SU-DHL-6 (cell line): ENCODE measurements around the gene WDR86.

Source experiments
- H2AFZ ChIP-seq: fragments of 200-600 bp; sonication (generic); 2 replicates; pipeline ENCODE4 v1.6.1; 2014; ENCODE audit warnings: low read depth, mild to moderate bottlenecking, moderate library complexity, mixed read lengths, antibody characterized with exemption, low read length; ENCODE audit not compliant: severe bottlenecking
- H3F3A ChIP-seq: fragments of 200-600 bp; shearing (Covaris generic); 2 replicates; pipeline ENCODE4 v1.6.0; 2016; ENCODE audit warnings: antibody characterized with exemption, mild to moderate bottlenecking; ENCODE audit not compliant: insufficient read depth
- H3K27ac ChIP-seq: fragments of 200-600 bp; sonication (generic); 2 replicates; pipeline ENCODE4 v1.5.1; 2016; ENCODE audit warnings: low read depth, mild to moderate bottlenecking, low read length, moderate library complexity, mixed read lengths
- H3K27me3 ChIP-seq: fragments of 200-600 bp; sonication (generic), shearing (Covaris generic); 2 replicates; pipeline ENCODE4 v1.6.0; 2014; ENCODE audit warnings: mild to moderate bottlenecking, low read length
- H3K36me3 ChIP-seq: fragments of 200-600 bp; sonication (generic); 2 replicates; pipeline ENCODE4 v1.6.1; 2014; ENCODE audit warnings: mild to moderate bottlenecking, low read length, mixed read lengths
- H3K4me2 ChIP-seq: fragments of 300-600, 200-600 bp; shearing (Covaris generic), sonication (generic); 2 replicates; pipeline ENCODE4 v1.6.0; 2014; ENCODE audit warnings: low read length, low read depth, mild to moderate bottlenecking; ENCODE audit not compliant: poor library complexity, severe bottlenecking
- H3K4me3 ChIP-seq: fragments of 200-600 bp; sonication (generic); 2 replicates; pipeline ENCODE4 v1.5.1; 2014; ENCODE audit warnings: antibody characterized with exemption, low read length, mild to moderate bottlenecking, mixed read lengths; ENCODE audit not compliant: insufficient read depth, poor library complexity, severe bottlenecking
- H3K79me2 ChIP-seq: fragments of 200-600 bp; sonication (generic); 2 replicates; pipeline ENCODE4 v1.6.1; 2014; ENCODE audit warnings: mild to moderate bottlenecking, low read length, moderate library complexity; ENCODE audit not compliant: insufficient read depth
- H3K9ac ChIP-seq: fragments of 200-600 bp; sonication (generic); 2 replicates; pipeline ENCODE4 v1.7.0; 2014; ENCODE audit warnings: mild to moderate bottlenecking, low read length
- H3K9me2 ChIP-seq: fragments of 200-600 bp; sonication (generic); replicated peaks from 2 replicates; pipeline ENCODE4 v1.6.1; 2014; ENCODE audit warnings: low read length; ENCODE audit not compliant: insufficient read depth
- H3K9me3 ChIP-seq: fragments of 200-600 bp; sonication (generic); 2 replicates; pipeline ENCODE4 v1.6.1; 2014; ENCODE audit warnings: low read length, mixed read lengths; ENCODE audit not compliant: insufficient read depth
- H4K20me1 ChIP-seq: fragments of 200-600 bp; sonication (generic); 2 replicates; pipeline ENCODE4 v1.6.1; 2014; ENCODE audit warnings: low read depth, mild to moderate bottlenecking, antibody characterized with exemption, low read length, moderate library complexity, mixed read lengths
- CTCF ChIP-seq: fragments of 200-600 bp; sonication (generic); IDR thresholded peaks from one replicate; pipeline ENCODE4 v1.5.1; 2017; ENCODE audit warnings: antibody characterized with exemption, mild to moderate bottlenecking, low read length, moderate library complexity; ENCODE audit not compliant: insufficient read depth, poor library complexity, severe bottlenecking
- EZH2phosphoT487 ChIP-seq: fragments of 200-600 bp; sonication (generic), shearing (Covaris generic); conservative IDR thresholded peaks from 2 replicates; pipeline ENCODE4 v1.6.1; 2018; ENCODE audit warnings: mild to moderate bottlenecking, antibody characterized with exemption, low read length, moderate library complexity, mixed read lengths

The WDR86 gene

GRCh38 chr7:151389096-151389767 is 20.6 kb downstream of the WDR86 start:
- Histone ChIP-seq H3K79me2 (no peaks in the 10 kb centered on the region), H3K36me3 (no peaks in the 10 kb centered on the region), H3K4me3 (no peak overlapping the region), H3K27me3 (no peaks in the 10 kb centered on the region), H3K9me2 (no peaks in the 10 kb centered on the region), H2AFZ (no peak overlapping the region), H3F3A (no peaks in the 10 kb centered on the region), H3K4me2 (no peak overlapping the region), H4K20me1 (no peaks in the 10 kb centered on the region), H3K27ac (no peak overlapping the region), H3K9me3 (no peaks in the 10 kb centered on the region), H3K9ac (no peak overlapping the region)
- TF ChIP-seq CTCF (no peak), EZH2phosphoT487 (no peak)

GRCh38 chr7:151388430-151388829 is 21.4 kb downstream of the WDR86 start:
- no peaks in the 10 kb centered on the region for H3K79me2 ChIP-seq
- TF ChIP-seq EZH2phosphoT487 (no peak), CTCF (no peak)
- H2AFZ ChIP-seq: no peak overlapping the region
- H3K9ac ChIP-seq: no peak overlapping the region
- no peaks in the 10 kb centered on the region for H3K9me3 ChIP-seq
- 0 out of 2 replicates have a peak, but pooled peaks cover 3% of the 10 kb centered on the region for H3F3A ChIP-seq
- H3K4me2 ChIP-seq: no peak overlapping the region
- H3K9me2 ChIP-seq: no peaks in the 10 kb centered on the region
- no peaks in the 10 kb centered on the region for H4K20me1 ChIP-seq
- H3K36me3 ChIP-seq: no peaks in the 10 kb centered on the region
- H3K27me3 ChIP-seq: no peaks in the 10 kb centered on the region
- H3K27ac ChIP-seq: no peak overlapping the region
- no peak overlapping the region for H3K4me3 ChIP-seq

DNA sequence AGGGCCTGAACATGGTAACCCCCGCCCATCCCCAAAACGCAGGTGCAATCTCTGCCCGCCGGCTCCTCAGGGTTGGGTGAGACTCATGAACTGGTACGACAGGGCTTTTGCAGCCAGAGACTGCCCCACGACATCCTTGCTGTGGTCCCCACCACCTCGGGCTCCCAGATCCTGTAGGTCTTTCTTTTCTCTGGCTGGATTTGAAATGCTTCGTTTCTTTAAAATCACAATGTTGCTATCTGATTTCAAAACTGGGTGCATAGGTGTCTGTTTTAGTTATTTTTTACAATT is 21.9 kb downstream of the WDR86 start:
- 0 out of 2 replicates have a peak, but pooled peaks cover 3% of the 10 kb centered on the region for H3F3A ChIP-seq
- no peak overlapping the region for H3K27ac ChIP-seq
- no peaks in the 10 kb centered on the region for H3K36me3 ChIP-seq
- no peaks in the 10 kb centered on the region for H3K27me3 ChIP-seq
- TF ChIP-seq CTCF (no peak), EZH2phosphoT487 (no peak)
- no peaks in the 10 kb centered on the region for H4K20me1 ChIP-seq
- no peak overlapping the region for H2AFZ ChIP-seq
- H3K4me2 ChIP-seq: no peak overlapping the region
- H3K9ac ChIP-seq: no peak overlapping the region
- H3K79me2 ChIP-seq: no peaks in the 10 kb centered on the region
- no peaks in the 10 kb centered on the region for H3K9me2 ChIP-seq
- H3K9me3 ChIP-seq: no peaks in the 10 kb centered on the region
- H3K4me3 ChIP-seq: no peak overlapping the region
